GM19023 (cell line): ENCODE results near the gene SPOCK1.
"Not testable (repeated sequence)": the region's sequence is repeated elsewhere in the genome, so short reads cannot be mapped to it uniquely, and the experiment has no call there.

Experiments used
- ATAC-seq: cut with Tn5 transposase; IDR thresholded peaks from one replicate; pipeline ENCODE4 v1.9.1; 2021; ENCODE audit warnings: mild to moderate bottlenecking, moderate library complexity; ENCODE audit not compliant: unreplicated experiment

SPOCK1 gene

GRCh38 chr5:137398751-137399150, 100.4 kb downstream of the SPOCK1 start:
- no peak for ATAC-seq

GRCh38 chr5:137398154-137398553, 101.0 kb downstream of the SPOCK1 start:
- ATAC-seq = no peak

GRCh38 chr5:137395011-137395755, 103.9 kb downstream of the SPOCK1 start:
- ATAC-seq = no peak

GRCh38 chr5:137394380-137394779, 104.7 kb downstream of the SPOCK1 start:
- ATAC-seq = no peak

GRCh38 chr5:137393196-137393993, 105.7 kb downstream of the SPOCK1 start:
- ATAC-seq = no peak

- no peak for ATAC-seq
Observed at GRCh38 chr5:137392261-137392660, 106.9 kb downstream of the SPOCK1 start.

- not testable (repeated sequence) for ATAC-seq
Observed at GRCh38 chr5:137391044-137391443, 108.1 kb downstream of the SPOCK1 start.

GRCh38 chr5:137389042-137389441, 110.1 kb downstream of the SPOCK1 start:
- ATAC-seq = no peak

GRCh38 chr5:137385064-137385463, 114.1 kb downstream of the SPOCK1 start:
- no peak for ATAC-seq

GRCh38 chr5:137383909-137384308, 115.2 kb downstream of the SPOCK1 start:
- no peak for ATAC-seq

GRCh38 chr5:137381555-137381954, 117.6 kb downstream of the SPOCK1 start:
- ATAC-seq = no peak

- ATAC-seq = no peak
Observed at GRCh38 chr5:137379555-137380286, 119.4 kb downstream of the SPOCK1 start.

GRCh38 chr5:137375741-137376526, 123.2 kb downstream of the SPOCK1 start:
- no peak for ATAC-seq

GRCh38 chr5:137374110-137374714, 124.9 kb downstream of the SPOCK1 start:
- ATAC-seq = no peak

- no peak for ATAC-seq
Observed at GRCh38 chr5:137372773-137373160, 126.4 kb downstream of the SPOCK1 start.

GRCh38 chr5:137372016-137372772, 126.9 kb downstream of the SPOCK1 start:
- ATAC-seq = no peak

GRCh38 chr5:137370096-137371071, 128.7 kb downstream of the SPOCK1 start:
- ATAC-seq = no peak

- no peak for ATAC-seq
Observed at GRCh38 chr5:137368651-137369050, 130.5 kb downstream of the SPOCK1 start.
